ENCODE measurements around the gene ENG.
A peak's percentile ranks its signal among the peaks of the same experiment; 100 is the strongest.

The ENG gene

GRCh38 chr9:127887792-127888191 is 33.3 kb upstream of the ENG start:
- peaks cover 7 to 50% of the 10 kb centered on the region in 2 experiments for H3K36me3 ChIP-seq (ENCODE audit: control insufficient read depth in 2 of 2, insufficient read depth in 1 of 2, low read length in 2 of 2)
- ChIA-PET CTCF (interaction anchor here (1.2 kb wide), 1 partner anchor 19 kb away, joined by 4 read pairs; no protein-coding TSS in a partner anchor), POLR2A (interaction anchor here (1.7 kb wide), 1 partner anchor 9 kb away, joined by 6 read pairs; no protein-coding TSS in a partner anchor)
- H3K4me3 ChIP-seq (ENCODE audit: low read depth, low read length): no peak overlapping the region
- TF ChIP-seq ZNF138 (tag by site-specific recombination; IDR thresholded peaks at IDR 0.05; ENCODE audit: borderline replicate concordance): no peak
- TF ChIP-seq ZNF645 (tag by site-specific recombination; IDR thresholded peaks at IDR 0.05): no peak
- no peak for TF ChIP-seq KLF8 (tag by site-specific recombination; IDR thresholded peaks at IDR 0.05)
- TF ChIP-seq ZNF19 (tag by site-specific recombination; IDR thresholded peaks at IDR 0.05; ENCODE audit: low read depth): no peak
- TF ChIP-seq ZNF544 (tag by site-specific recombination; IDR thresholded peaks at IDR 0.05): no peak
- TF ChIP-seq ZNF596 (tag by site-specific recombination; IDR thresholded peaks at IDR 0.05): no peak
- TF ChIP-seq ZNF37A (tag by site-specific recombination; IDR thresholded peaks at IDR 0.05): no peak
- TF ChIP-seq ZBTB17 (tag by site-specific recombination; IDR thresholded peaks at IDR 0.05): no peak
- no peak for TF ChIP-seq ZNF785 (tag by site-specific recombination; IDR thresholded peaks at IDR 0.05)
- TF ChIP-seq RBAK (tag by site-specific recombination; IDR thresholded peaks at IDR 0.05): no peak
- no peak for TF ChIP-seq GFI1B (tag by site-specific recombination; IDR thresholded peaks at IDR 0.05)
- TF ChIP-seq ZNF830 (tag by site-specific recombination; IDR thresholded peaks at IDR 0.05; ENCODE audit: low read depth): no peak
- no peak for TF ChIP-seq ZFHX2 (tag by site-specific recombination; conservative IDR thresholded peaks at IDR 0.05)
- no peaks in the 10 kb centered on the region for H3K4me1 ChIP-seq (ENCODE audit: control insufficient read depth, insufficient read depth, low read length)
- no peak overlapping the region for H3K27ac ChIP-seq (ENCODE audit: extremely low read depth, low read depth, low read length)
- H3K9me3 ChIP-seq (ENCODE audit: control insufficient read depth, insufficient read depth, low read depth, low read length): no peaks in the 10 kb centered on the region

GRCh38 chr9:127886401-127886972 is 32.0 kb upstream of the ENG start:
- POLR2A ChIA-PET: interaction anchor here (1.7 kb wide), 1 partner anchor 11 kb away, joined by 6 read pairs; no protein-coding TSS in a partner anchor
- H3K27ac ChIP-seq (ENCODE audit: extremely low read depth, low read depth, low read length): no peak overlapping the region
- H3K36me3 ChIP-seq (ENCODE audit: control insufficient read depth in 2 of 2, insufficient read depth in 1 of 2, low read length in 2 of 2): peaks cover 7 to 42% of the 10 kb centered on the region in 2 experiments
- CTCF ChIA-PET: no interaction called here
- H3K4me1 ChIP-seq (ENCODE audit: control insufficient read depth, insufficient read depth, low read length): no peaks in the 10 kb centered on the region
- no peaks in the 10 kb centered on the region for H3K9me3 ChIP-seq (ENCODE audit: control insufficient read depth, insufficient read depth, low read depth, low read length)
- no peak overlapping the region for H3K4me3 ChIP-seq (ENCODE audit: low read depth, low read length)
- TF ChIP-seq GFI1B (tag by site-specific recombination; IDR thresholded peaks at IDR 0.05) (no peak), SP2 (tag by site-specific recombination; IDR thresholded peaks at IDR 0.05) (peak; percentile 76), ZNF580 (tag by site-specific recombination; IDR thresholded peaks at IDR 0.05) (peak; percentile 69; the same call in 1 of the 2 replicates), ZNF658 (tag by site-specific recombination; IDR thresholded peaks at IDR 0.05) (no peak)

- Histone ChIP-seq H3K4me1 (ENCODE audit: control insufficient read depth, insufficient read depth, low read length) (no peaks in the 10 kb centered on the region), H3K9me3 (ENCODE audit: control insufficient read depth, insufficient read depth, low read depth, low read length) (no peaks in the 10 kb centered on the region), H3K4me3 (ENCODE audit: low read depth, low read length) (no peak overlapping the region), H3K36me3 (ENCODE audit: control insufficient read depth in 2 of 2, insufficient read depth in 1 of 2, low read length in 2 of 2) (peaks cover 4 to 34% of the 10 kb centered on the region in 2 experiments), H3K27ac (ENCODE audit: extremely low read depth, low read depth, low read length) (no peak overlapping the region)
- ChIA-PET POLR2A (interaction anchor here (0.6 to 1.2 kb wide), 3 partner anchors 9 to 1915 kb away, joined by 3 to 4 read pairs (median 3); no protein-coding TSS in a partner anchor), CTCF (interaction anchor here (1.3 kb wide), 1 partner anchor 16 kb away, joined by 10 read pairs; no protein-coding TSS in a partner anchor)
- TF ChIP-seq ZNF350 (tag by site-specific recombination; IDR thresholded peaks at IDR 0.05) (no peak), GLIS2 (tag by site-specific recombination; IDR thresholded peaks at IDR 0.05) (peak; percentile 50; the same call in 1 of the 2 replicates), EGR2 (tag by site-specific recombination; IDR thresholded peaks at IDR 0.05; ENCODE audit: low read depth) (peak; percentile 46; the same call in 1 of the 2 replicates), ZNF132 (tag by site-specific recombination; IDR thresholded peaks at IDR 0.05; ENCODE audit: borderline replicate concordance) (no peak), ZFHX2 (tag by site-specific recombination; conservative IDR thresholded peaks at IDR 0.05) (peak; percentile 57)
These were observed 31.2 kb upstream of the ENG start for GRCh38 chr9:127885508-127886281.

Data from HEK293 (cell line).